Activated CD4-positive, alpha-beta T cell treated with anti-CD3 and anti-CD28 coated beads, Interleukin-2, amount 50 U/mL, for 48 hours (primary cell): ENCODE measurements around the gene RBM38.

Source experiments
- DNase-seq, 2 experiments: peaks; one replicate each; pipeline ENCODE4 v3.0.0-alpha.2; 2020

The RBM38 gene

DNA sequence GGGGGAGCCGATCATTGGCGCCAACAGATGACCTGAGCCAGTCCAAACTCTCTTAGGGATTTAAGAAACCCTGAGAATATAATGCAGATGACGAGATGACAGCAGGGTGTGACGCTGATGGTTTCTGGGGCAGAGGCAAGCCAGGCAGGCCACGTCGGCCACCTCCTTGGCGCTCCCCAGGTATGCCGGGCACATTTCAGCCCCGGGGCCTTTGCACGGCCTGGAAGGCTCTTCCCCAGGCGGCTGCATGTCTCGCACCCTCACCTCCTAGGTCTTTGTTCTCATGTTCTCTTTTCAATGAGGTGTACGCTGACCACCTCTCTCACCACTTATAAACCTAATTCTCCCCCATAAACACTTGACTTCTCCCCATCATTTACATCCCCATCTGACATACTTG lies 64.9 kb downstream of the RBM38 start:
- no peak for DNase-seq

GRCh38 chr20:57457243-57458095 lies 66.3 kb downstream of the RBM38 start:
- DNase-seq: no peak

GRCh38 chr20:57458400-57459160 lies 67.4 kb downstream of the RBM38 start:
- no peak for DNase-seq
